HL-60 (cell line): ENCODE measurements around the gene CFC1.
"Not testable (repeated sequence)": the region's sequence is repeated elsewhere in the genome, so short reads cannot be mapped to it uniquely, and the experiment has no call there.

Source experiments
- DNase-seq, 2 experiments: peaks; one replicate each; pipeline ENCODE4 v3.0.0-alpha.2; 2010 to 2020; ENCODE audit warnings: low read depth in 1 of 2, low spot score in 1 of 2
- H3K27ac ChIP-seq: fragments of 250-450 bp; sonication (Bioruptor Pico); replicated peaks from 2 replicates; pipeline ENCODE4 v1.5.1; 2020; ENCODE audit warnings: mild to moderate bottlenecking, moderate library complexity
- H3K27me3 ChIP-seq: fragments of 250-450 bp; sonication (Bioruptor Pico); 2 replicates; pipeline ENCODE4 v1.5.1; 2021; ENCODE audit warnings: mild to moderate bottlenecking, moderate library complexity; ENCODE audit not compliant: insufficient read depth, poor library complexity, severe bottlenecking
- H3K4me3 ChIP-seq: replicated peaks from 2 replicates; pipeline ENCODE4 v1.5.1; 2011; ENCODE audit warnings: mild to moderate bottlenecking, control low read depth, low read length; ENCODE audit not compliant: insufficient read depth
- long read RNA-seq: library from polyadenylated mRNA; unstranded; transcript quantifications from one replicate; pipeline ENCODE4 v2.0.0, GENCODE V29; 2020

Gene CFC1
- long read RNA-seq = 0 reads

DNA sequence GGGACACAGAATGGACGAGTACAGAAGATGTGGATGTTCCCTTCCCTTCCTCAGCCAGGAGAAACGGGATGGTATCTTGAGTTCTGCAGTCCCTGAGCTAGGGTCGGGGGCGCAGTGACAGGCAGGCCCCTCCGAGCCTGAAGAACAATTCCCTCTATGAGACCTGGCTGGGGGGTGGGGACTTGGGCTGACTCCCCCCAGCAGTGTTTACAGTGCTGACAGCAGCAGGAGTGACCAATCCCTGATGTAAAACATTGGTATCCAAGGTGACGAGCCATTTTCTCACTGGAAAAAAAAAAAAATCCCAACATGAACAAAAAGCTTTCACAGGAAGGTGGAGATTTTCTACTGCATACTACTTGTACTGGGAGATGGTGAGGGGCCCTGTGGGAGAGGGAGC is at the start of gene CFC1:
Gene CFC1, minus strand, starts transcription at position 183 of the 400 bp plus-strand sequence. CDS start 288 bp downstream, outside the sequence.
- not testable (repeated sequence) for H3K27me3 ChIP-seq, DNase-seq, H3K4me3 ChIP-seq, H3K27ac ChIP-seq

DNA sequence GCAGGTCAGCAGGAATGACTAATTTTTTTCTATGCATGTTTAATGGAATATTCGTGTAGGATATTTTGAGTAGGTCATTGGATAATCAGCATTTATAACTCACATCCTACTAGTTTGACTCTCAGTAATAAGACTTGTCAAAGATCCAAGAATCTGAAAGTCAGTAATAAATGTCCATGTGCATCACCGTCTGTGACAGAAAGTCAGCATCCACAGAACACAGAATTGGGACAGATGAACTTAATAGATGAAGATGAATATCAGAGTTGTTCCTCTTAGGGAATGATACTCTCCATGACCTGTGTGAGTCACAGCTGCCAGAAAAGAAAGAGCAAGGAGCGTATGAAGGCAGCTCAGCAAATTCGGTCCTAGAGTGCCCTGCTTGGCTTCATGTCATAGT is 42.3 kb upstream of the CFC1 start:
- not testable (repeated sequence) for H3K27me3 ChIP-seq, H3K27ac ChIP-seq, DNase-seq, H3K4me3 ChIP-seq

DNA sequence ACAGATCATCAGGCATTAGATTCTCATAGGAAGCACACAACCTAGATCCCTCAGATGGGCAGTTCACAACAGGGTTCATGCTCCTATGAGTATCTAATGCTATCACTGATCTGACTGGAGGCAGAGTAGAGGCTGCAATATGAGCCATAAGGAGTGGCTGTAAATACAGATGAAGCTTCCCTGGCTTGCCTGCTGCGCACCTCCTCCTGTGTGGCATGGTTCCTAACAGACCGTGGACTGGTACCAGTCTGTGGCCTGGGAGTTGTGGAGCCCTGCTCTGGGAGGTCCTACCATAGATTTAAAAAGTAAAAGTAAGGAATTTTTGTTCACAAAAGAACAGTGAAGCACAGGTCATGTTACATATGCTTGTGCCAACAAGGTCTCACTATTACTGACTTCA is 39.6 kb upstream of the CFC1 start:
- not testable (repeated sequence) for H3K27ac ChIP-seq, H3K4me3 ChIP-seq, DNase-seq, H3K27me3 ChIP-seq

DNA sequence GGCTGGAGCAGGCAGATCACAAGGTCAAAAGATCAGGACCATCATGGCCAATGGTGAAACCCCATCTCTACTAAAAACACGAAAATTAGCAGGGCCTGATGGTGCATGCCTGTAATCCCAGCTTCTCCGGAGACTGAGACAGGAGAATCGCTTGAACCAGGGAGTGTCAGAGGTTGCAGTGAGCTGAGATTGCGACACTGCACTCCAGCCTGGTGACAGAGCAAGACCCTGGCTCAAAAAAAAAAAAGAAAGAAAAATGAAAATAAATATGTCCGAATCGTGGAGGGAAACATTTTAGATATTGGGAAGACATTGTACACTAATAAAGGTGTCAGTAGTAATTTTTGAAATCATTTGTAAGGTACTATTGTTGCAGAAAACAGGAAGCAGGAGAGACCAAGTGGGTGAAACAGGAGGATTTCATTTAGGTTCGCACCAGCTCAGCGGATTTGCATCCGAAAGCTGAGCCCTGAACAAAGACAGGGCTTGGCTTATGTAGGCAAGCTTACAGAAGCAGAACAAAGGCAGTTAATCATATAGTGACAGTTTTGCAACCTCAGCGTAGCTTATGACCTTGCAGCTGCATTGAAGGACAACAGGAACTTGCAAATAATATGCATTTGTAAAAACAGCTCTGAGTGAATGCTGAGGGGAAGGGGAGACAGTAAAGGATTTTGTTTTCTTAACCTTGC is 29.6 kb upstream of the CFC1 start:
- not testable (repeated sequence) for H3K4me3 ChIP-seq, DNase-seq, H3K27me3 ChIP-seq, H3K27ac ChIP-seq

DNA sequence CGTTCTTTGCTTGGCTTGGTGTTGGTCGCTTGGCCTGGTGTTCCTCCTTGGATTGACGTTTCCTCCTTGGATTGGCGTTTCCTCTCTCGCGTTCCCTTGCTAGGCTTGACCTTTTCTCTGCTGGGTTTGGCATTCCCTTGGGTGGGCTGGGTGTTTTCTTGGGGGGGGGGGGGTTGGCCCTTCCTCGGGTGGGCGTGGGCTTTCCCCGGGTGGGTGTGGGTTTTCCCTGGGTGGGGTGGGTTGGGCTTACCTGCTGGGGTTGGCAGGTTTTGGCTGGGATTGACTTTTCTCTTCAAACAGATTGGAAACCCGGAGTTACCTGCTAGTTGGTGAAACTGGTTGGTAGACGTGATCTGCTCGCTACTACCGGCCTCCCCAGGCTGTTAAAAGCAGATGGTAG is 11.8 kb upstream of the CFC1 start, which contains the start of gene POTEJ:
Gene POTEJ, plus strand, starts transcription at position 301 of the 400 bp plus-strand sequence. Its CDS starts 93 bp downstream, at position 394.
- not testable (repeated sequence) for H3K27ac ChIP-seq, DNase-seq, H3K4me3 ChIP-seq, H3K27me3 ChIP-seq

DNA sequence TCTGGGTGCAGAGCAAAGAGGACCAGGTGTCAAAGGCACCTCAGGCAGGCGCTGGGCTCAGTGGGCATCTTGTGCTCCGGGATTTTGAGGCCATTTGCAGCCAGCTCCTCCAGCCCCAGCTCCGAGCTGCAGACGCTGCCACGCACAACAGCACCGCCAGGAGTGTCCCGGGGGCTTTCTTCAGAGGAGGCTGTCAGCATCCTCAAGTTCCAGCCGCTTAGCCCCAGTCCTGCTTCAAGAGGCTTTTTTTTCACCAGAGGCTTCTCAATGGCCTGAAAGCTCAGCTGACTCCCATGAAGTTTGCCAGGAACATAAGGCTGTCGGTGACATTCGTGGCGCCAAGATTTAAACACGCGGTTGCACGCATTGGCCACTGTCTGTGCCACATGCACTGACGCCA is 11.1 kb upstream of the CFC1 start:
- not testable (repeated sequence) for H3K27ac ChIP-seq, H3K27me3 ChIP-seq, H3K4me3 ChIP-seq, DNase-seq

DNA sequence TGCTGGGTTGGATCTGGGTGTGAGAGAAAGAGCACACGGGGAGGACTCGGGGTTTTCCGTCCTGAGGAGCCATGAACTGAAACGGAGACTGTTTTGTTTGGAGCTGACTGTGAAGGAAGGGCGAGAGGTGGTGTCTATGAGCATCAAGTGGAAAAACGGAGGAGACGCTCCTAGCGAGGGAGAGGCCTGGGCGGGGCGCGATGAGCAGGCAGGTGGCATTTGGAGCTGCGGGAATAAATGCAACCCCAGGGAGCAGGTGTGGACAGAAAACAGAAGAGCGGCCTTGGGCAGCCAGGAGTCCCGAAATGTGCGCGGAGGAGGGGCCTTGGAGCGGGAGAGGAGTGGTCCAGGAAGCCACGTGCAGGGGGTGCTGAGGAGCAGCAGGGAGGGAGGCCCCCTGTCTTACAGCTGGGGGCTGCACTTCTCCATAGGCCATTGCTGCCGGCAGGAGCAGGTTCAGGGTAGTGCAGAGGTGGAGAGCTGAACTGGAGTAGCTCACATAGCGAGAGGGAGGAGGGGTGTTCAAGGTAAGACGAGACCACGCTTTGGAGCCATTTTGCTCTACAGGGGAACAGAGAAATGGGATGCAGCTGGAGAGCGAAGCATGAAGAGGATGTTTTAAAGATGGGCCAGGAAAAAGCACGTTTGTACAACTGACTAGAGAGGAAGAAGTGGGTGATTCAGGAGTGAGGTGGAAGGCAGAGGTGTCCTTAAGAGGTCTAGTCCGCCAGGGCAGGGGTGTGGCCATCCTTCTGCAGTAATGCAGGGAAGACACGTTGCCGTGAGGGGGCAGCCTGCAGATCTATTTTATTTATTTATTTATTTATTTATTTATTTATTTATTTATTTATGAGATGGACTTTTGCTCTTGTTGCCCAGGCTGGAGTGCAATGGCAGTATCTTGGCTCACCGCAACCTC is 9.9 kb upstream of the CFC1 start:
- not testable (repeated sequence) for H3K27me3 ChIP-seq, H3K27ac ChIP-seq, H3K4me3 ChIP-seq, DNase-seq

DNA sequence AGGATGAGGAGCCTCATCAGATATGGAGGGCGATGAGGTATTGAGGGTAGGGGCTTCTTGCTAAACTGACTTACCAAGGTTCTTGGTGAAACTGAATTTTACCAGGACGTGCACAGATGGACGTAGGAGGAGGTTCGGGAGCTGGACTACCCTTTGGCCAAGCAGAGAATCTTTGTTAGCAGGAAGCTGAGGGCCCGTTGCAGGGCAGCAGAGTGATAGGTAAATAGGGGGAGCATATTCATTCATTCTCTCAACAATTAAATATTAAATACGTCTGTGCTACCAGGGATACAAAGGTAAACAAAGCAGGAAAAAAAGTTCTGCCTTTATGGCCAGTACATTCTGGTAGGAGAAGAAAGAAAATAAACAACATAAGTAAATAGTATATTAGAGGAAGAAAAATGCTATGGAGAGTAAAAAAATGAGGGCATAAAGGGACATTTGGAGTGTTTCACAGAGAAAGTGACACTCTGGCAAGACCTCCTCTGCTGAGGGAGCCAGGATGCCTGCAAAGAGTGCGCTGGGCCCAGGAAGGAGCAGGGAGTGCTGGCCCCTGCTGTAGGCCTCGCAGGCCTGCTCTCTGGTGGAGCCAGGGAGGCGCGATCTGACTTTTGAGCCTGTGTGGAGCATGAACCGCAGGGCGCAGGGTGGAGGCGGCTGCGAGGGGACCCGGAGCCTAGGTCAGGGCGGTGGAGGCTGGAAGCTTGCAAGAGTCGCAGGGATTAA is 9.1 kb upstream of the CFC1 start:
- not testable (repeated sequence) for H3K27me3 ChIP-seq

DNA sequence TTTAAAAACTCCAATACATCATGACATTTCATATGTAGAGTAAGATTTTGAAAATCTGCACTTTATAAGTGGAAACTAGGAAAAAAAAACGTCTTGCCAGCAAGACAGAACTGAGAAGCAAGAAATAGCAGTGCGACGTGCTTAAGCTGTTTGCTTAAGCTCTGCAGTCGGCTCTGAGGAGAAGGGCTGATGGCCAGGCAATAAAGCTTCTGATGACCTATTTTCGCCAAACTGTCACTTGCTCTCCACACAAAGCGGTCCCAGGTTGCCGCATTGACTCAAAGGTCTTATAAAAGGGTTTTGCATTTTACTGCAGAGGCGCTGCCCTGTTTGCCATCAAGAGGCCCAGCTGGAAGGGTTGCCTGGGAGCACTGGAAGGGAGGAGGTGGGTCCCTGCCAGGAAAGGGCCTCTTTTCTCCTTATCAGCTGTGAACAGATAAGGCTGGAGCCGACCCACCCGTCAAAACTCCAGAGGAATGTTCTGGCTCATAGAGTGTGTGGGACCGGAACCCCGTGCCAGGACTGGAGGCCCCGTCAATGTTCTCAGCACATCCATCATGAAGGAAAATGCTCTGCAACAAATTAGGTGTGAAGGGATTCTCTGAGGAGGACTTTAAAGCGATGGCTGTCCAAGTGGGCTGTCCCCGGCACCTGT is 2.4 kb upstream of the CFC1 start:
- not testable (repeated sequence) for H3K4me3 ChIP-seq, H3K27me3 ChIP-seq, DNase-seq, H3K27ac ChIP-seq

More for the DNA sequence above, 9.1 kb upstream of the CFC1 start:
- not testable (repeated sequence) for H3K27ac ChIP-seq, DNase-seq, H3K4me3 ChIP-seq

DNA sequence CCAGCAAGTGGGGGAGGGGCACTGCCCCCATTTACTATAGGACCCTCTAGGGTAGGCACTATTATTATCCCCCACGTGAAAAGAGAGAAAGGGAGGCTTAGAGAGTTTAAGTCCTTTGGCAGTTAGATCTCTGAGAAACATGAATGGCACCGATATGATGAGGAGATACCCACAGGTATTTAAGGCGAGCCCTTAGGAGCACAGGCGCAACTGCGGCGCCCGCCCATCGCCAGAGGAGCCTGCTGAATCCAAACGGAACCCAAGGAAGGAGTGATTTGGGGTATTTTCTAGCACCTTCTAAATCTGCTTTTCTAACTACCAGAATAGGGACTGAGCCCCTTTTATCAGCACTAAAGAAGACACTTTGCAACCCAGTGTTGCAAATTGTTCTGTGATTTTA is 551 bp upstream of the CFC1 start:
- not testable (repeated sequence) for H3K4me3 ChIP-seq, DNase-seq

DNA sequence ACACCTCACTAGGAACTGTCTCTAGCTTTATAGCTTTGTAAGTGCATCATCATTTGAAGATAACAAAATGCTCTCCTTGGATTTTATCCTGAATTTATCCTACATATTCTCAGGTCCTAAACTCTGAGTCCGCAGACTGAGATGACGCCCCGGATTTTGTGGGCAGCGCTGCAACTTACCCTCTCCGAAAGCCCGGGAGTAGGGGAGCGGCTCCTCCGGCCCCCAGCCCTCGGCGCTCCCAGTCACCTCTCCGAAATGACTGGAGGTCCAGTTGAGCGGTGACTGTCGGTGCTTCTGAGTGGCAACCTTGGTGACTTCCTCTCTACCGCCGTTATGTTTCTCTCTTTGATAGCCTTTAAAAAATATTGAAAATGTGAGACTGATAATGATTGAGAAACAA is 912 bp downstream of the CFC1 start:
- H3K27ac ChIP-seq, H3K4me3 ChIP-seq, H3K27me3 ChIP-seq, DNase-seq: not testable (repeated sequence)

More for the DNA sequence above, 551 bp upstream of the CFC1 start:
- H3K27ac ChIP-seq, H3K27me3 ChIP-seq: not testable (repeated sequence)

DNA sequence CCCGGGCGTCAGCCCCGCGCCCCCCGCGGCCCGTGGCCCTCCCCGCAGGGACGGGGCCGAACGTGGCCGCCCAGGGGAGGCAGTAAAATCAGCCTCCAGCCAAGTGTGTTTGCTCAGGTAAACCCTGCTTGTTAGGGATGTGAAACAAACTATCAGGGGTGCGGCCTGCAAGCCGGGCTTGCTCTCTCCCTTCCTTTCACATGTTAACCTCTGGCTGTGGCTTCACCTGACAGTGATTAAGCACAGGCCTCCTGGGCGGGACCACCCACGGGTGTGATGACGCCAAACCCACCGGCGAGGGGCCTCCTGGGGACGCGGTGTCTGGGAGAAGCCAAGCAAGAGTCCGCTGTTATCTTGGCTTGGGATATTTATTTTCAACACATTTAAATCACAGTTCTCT is 1.4 kb downstream of the CFC1 start:
- DNase-seq, H3K4me3 ChIP-seq: not testable (repeated sequence)

DNA sequence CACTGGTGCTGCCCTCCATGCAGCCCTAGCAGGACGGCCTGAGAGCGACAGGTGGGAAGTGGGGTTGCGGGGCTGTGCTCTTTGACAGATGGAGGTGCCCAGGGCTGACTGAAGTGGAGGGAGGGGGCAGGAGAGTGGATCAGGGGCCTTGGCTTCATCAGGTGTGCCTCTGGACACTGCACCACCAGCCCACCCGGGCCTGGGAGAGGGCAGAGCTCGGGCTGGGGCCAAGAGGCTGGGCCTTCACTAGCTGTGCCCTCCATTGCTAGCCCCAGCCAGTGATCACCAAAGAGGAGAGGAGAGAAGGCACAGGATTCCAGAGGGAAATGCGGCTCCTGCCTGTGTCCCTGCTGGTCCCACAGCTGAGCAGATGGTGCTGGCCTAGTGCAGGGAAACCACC is 2.6 kb downstream of the CFC1 start:
- not testable (repeated sequence) for H3K27ac ChIP-seq, DNase-seq, H3K4me3 ChIP-seq, H3K27me3 ChIP-seq

More for the DNA sequence above, 1.4 kb downstream of the CFC1 start:
- H3K27me3 ChIP-seq, H3K27ac ChIP-seq: not testable (repeated sequence)

DNA sequence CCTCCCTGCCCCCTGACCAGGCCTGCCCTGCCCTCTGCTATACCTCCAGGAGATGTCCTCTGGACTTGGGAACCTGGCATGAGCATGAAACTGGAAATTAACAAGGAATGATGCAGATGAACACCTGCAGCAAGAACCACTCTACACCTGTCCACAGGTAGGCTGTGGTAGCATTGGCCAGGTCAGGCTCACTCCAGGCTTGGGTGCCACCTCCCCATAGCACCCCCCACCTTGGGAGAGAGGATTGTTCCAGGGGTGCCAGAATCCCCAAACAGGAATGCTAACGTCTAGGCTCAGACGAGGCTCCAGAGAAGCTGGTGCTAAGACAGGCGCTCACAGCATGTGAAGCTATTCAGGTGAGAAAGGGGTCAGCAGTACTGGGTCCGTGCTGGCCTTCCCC is 5.4 kb downstream of the CFC1 start:
- H3K4me3 ChIP-seq, DNase-seq, H3K27ac ChIP-seq, H3K27me3 ChIP-seq: not testable (repeated sequence)
